Neural cell (in vitro differentiated cells): ENCODE measurements around the gene UBASH3B. TPM values are rescaled to one million over a fixed set of nuclear protein-coding genes. Genes with fewer than 3 reads are reported as not detected.

ENCODE experiments used
- H2AFZ ChIP-seq: fragments of 200-600, 300-800 bp; sonication (generic), shearing (Covaris generic); 2 replicates; pipeline ENCODE4 v1.6.0; 2014; ENCODE audit warnings: low read depth, mild to moderate bottlenecking, antibody characterized with exemption, low read length, moderate library complexity
- H3F3A ChIP-seq: fragments of 200-600 bp; shearing (Covaris generic); 2 replicates; pipeline ENCODE4 v1.6.1; 2016; ENCODE audit warnings: mild to moderate bottlenecking, moderate library complexity, mixed read lengths, antibody characterized with exemption, low read length; ENCODE audit not compliant: insufficient read depth, poor library complexity, severe bottlenecking
- H3K27ac ChIP-seq: fragments of 200-600, 300-800 bp; sonication (generic), shearing (Covaris generic); 2 replicates; pipeline ENCODE4 v1.5.1; 2014; ENCODE audit warnings: mild to moderate bottlenecking, low read length, moderate library complexity
- H3K27me3 ChIP-seq: fragments of 300-800, 200-600 bp; sonication (generic), shearing (Covaris generic); 2 replicates; pipeline ENCODE4 v1.6.0; 2014; ENCODE audit warnings: mild to moderate bottlenecking, low read depth, low read length, moderate library complexity; ENCODE audit not compliant: insufficient read depth
- H3K36me3 ChIP-seq: fragments of 300-800, 200-600 bp; sonication (generic), shearing (Covaris generic); 2 replicates; pipeline ENCODE4 v1.5.1; 2014; ENCODE audit warnings: mild to moderate bottlenecking, antibody characterized with exemption, low read length, moderate library complexity; ENCODE audit not compliant: insufficient read depth
- H3K4me2 ChIP-seq: fragments of 300-800, 200-600 bp; sonication (generic), shearing (Covaris generic); 2 replicates; pipeline ENCODE4 v1.6.0; 2014; ENCODE audit warnings: mild to moderate bottlenecking, low read length
- H3K4me3 ChIP-seq: fragments of 300-800, 200-600 bp; sonication (generic), shearing (Covaris generic); 2 replicates; pipeline ENCODE4 v1.5.1; 2014; ENCODE audit warnings: mild to moderate bottlenecking, low read length, moderate library complexity
- H3K79me2 ChIP-seq: fragments of 200-600 bp; shearing (Covaris generic); replicated peaks from 2 replicates; pipeline ENCODE4 v1.6.0; 2014; ENCODE audit warnings: mild to moderate bottlenecking, low read length, moderate library complexity; ENCODE audit not compliant: insufficient read depth
- H3K9ac ChIP-seq: fragments of 300-800, 200-600 bp; sonication (generic), shearing (Covaris generic); 2 replicates; pipeline ENCODE4 v1.6.1; 2016; ENCODE audit warnings: mild to moderate bottlenecking, low read length, mixed read lengths
- H3K9me2 ChIP-seq: fragments of 200-600 bp; shearing (Covaris generic); 2 replicates; pipeline ENCODE4 v1.6.1; 2016; ENCODE audit warnings: mild to moderate bottlenecking, low read length, mixed read lengths; ENCODE audit not compliant: insufficient read depth
- H3K9me3 ChIP-seq: fragments of 200-600, 300-800 bp; sonication (generic), shearing (Covaris generic); 2 replicates; pipeline ENCODE4 v1.6.1; 2016; ENCODE audit warnings: mild to moderate bottlenecking, mixed run types, low read length, moderate library complexity, mixed read lengths
- H4K20me1 ChIP-seq: fragments of 200-600 bp; shearing (Covaris generic); 2 replicates; pipeline ENCODE4 v1.6.1; 2016; ENCODE audit warnings: mild to moderate bottlenecking, mixed run types; ENCODE audit not compliant: insufficient read depth
- EP300 ChIP-seq: fragments of 450-650 bp; conservative IDR thresholded peaks from 2 replicates; pipeline ENCODE4 v1.6.1; 2014; ENCODE audit warnings: antibody characterized with exemption, mild to moderate bottlenecking, moderate library complexity; ENCODE audit not compliant: poor library complexity, severe bottlenecking
- EZH2 ChIP-seq: fragments of 200-600, 300-800 bp; shearing (Covaris generic), sonication (generic); IDR thresholded peaks from 2 replicates; pipeline ENCODE4 v1.6.1; 2014; ENCODE audit warnings: antibody characterized with exemption, low read length, borderline replicate concordance, mild to moderate bottlenecking; ENCODE audit not compliant: insufficient read depth, poor library complexity, severe bottlenecking
- MXI1 ChIP-seq: fragments of 450-650 bp; conservative IDR thresholded peaks from 2 replicates; pipeline ENCODE4 v1.6.1; 2014; ENCODE audit warnings: antibody characterized with exemption, mild to moderate bottlenecking; ENCODE audit not compliant: poor library complexity, severe bottlenecking
- POLR2AphosphoS5 ChIP-seq: IDR thresholded peaks from 2 replicates; pipeline ENCODE4 v1.6.1; 2012
- RAD21 ChIP-seq: fragments of 450-650 bp; conservative IDR thresholded peaks from 2 replicates; pipeline ENCODE4 v1.6.1; 2014; ENCODE audit warnings: antibody characterized with exemption, mild to moderate bottlenecking, moderate library complexity
- REST ChIP-seq: IDR thresholded peaks from 2 replicates; pipeline ENCODE4 v1.6.1; 2012; ENCODE audit warnings: borderline replicate concordance
- SMC3 ChIP-seq: fragments of 450-650 bp; conservative IDR thresholded peaks from 2 replicates; pipeline ENCODE4 v1.6.1; 2014; ENCODE audit warnings: antibody characterized with exemption, mild to moderate bottlenecking, moderate library complexity; ENCODE audit not compliant: poor library complexity
- TAF1 ChIP-seq: IDR thresholded peaks from 2 replicates; pipeline ENCODE4 v1.6.1; 2012; ENCODE audit warnings: low read depth
- polyA plus RNA-seq: library from polyadenylated mRNA; depleted of rRNA; stranded (reverse); fragments of >200 nt; gene quantifications from 2 replicates; pipeline ENCODE4 v1.2.3, GENCODE V29; 2014
- TF ChIP-seq, protein P1 (sequence below): fragments of 450-650 bp; IDR thresholded peaks from 2 replicates; pipeline ENCODE4 v1.5.1; 2014; ENCODE audit warnings: antibody characterized with exemption, mild to moderate bottlenecking, moderate library complexity; ENCODE audit not compliant: poor library complexity, severe bottlenecking

The UBASH3B gene
- polyA plus RNA-seq, 1 donor from 2014 or later: 4.2 TPM

- Histone ChIP-seq H3K27ac (no peak overlapping the region), H3K79me2 (no peaks in the 10 kb centered on the region), H3K9ac (no peak overlapping the region)
These were observed 87.7 kb downstream of the UBASH3B start for GRCh38 chr11:122743097-122743741.

DNA sequence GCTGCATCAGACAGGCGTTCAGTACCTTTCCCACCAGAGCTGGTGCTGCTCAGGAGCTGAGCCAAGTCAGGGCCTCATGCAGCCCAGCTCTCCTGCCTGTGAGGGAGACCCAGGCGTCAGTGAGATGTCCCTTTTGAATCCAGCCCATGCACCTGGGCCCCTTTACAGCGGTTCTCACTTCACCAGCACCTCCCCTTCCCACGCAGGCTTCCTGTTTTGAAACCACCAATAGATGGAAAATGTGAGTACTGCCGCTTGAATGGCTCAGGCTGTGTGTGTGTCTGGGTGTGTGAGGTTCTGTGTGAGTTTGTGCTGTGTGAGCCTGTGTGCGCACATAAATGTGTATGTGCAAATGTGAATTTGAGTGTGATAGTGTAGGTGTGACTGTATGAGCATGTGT, 88.4 kb downstream of the UBASH3B start:
- H3K9ac ChIP-seq: no peak overlapping the region
- no peak overlapping the region for H3K27ac ChIP-seq
- H3K9me2 ChIP-seq: no peaks in the 10 kb centered on the region
- H4K20me1 ChIP-seq: no peaks in the 10 kb centered on the region
- no peak overlapping the region for H3K4me2 ChIP-seq
- H3K4me3 ChIP-seq: no peak overlapping the region
- TF ChIP-seq TAF1: no peak
- no peak for TF ChIP-seq MXI1
- no peak for TF ChIP-seq SMC3
- TF ChIP-seq, protein P1, sequence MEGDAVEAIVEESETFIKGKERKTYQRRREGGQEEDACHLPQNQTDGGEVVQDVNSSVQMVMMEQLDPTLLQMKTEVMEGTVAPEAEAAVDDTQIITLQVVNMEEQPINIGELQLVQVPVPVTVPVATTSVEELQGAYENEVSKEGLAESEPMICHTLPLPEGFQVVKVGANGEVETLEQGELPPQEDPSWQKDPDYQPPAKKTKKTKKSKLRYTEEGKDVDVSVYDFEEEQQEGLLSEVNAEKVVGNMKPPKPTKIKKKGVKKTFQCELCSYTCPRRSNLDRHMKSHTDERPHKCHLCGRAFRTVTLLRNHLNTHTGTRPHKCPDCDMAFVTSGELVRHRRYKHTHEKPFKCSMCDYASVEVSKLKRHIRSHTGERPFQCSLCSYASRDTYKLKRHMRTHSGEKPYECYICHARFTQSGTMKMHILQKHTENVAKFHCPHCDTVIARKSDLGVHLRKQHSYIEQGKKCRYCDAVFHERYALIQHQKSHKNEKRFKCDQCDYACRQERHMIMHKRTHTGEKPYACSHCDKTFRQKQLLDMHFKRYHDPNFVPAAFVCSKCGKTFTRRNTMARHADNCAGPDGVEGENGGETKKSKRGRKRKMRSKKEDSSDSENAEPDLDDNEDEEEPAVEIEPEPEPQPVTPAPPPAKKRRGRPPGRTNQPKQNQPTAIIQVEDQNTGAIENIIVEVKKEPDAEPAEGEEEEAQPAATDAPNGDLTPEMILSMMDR: no peak
- no peak for TF ChIP-seq REST
- no peak for TF ChIP-seq POLR2AphosphoS5
- no peak for TF ChIP-seq EZH2
- TF ChIP-seq RAD21: no peak
- no peaks in the 10 kb centered on the region for H3F3A ChIP-seq
- no peaks in the 10 kb centered on the region for H3K27me3 ChIP-seq
- no peak overlapping the region for H2AFZ ChIP-seq
- no peaks in the 10 kb centered on the region for H3K9me3 ChIP-seq
- no peaks in the 10 kb centered on the region for H3K36me3 ChIP-seq
- no peaks in the 10 kb centered on the region for H3K79me2 ChIP-seq

More at GRCh38 chr11:122743097-122743741, 87.7 kb downstream of the UBASH3B start:
- H4K20me1 ChIP-seq: no peaks in the 10 kb centered on the region
- no peaks in the 10 kb centered on the region for H3F3A ChIP-seq
- no peak for TF ChIP-seq MXI1
- TF ChIP-seq SMC3: no peak
- TF ChIP-seq TAF1: no peak
- no peak for TF ChIP-seq POLR2AphosphoS5
- no peak for TF ChIP-seq REST
- no peak for TF ChIP-seq EZH2
- no peak for TF ChIP-seq RAD21
- no peak for TF ChIP-seq EP300
- H3K4me2 ChIP-seq: no peak overlapping the region
- no peak overlapping the region for H3K4me3 ChIP-seq
- no peaks in the 10 kb centered on the region for H3K9me2 ChIP-seq
- H3K36me3 ChIP-seq: no peaks in the 10 kb centered on the region
- no peaks in the 10 kb centered on the region for H3K27me3 ChIP-seq
- H3K9me3 ChIP-seq: no peaks in the 10 kb centered on the region
- H2AFZ ChIP-seq: no peak overlapping the region
